GM23338 (cell line): Measurements from ENCODE around the gene MPPED2. TPM values are rescaled to one million over a fixed set of nuclear protein-coding genes. Genes with fewer than 3 reads are reported as not detected.

Source experiments
- ATAC-seq: fragments of 200-7000 bp; cut with Tn5 transposase; 3 replicates; pipeline ENCODE4 v1.9.1; 2020
- DNase-seq: peaks from one replicate; pipeline ENCODE4 v3.0.0-alpha.2; 2015; ENCODE audit warnings: low spot score
- H2AFZ ChIP-seq: fragments of 200-600 bp; sonication (generic); 2 replicates; pipeline ENCODE4 v1.8.0; 2016; ENCODE audit warnings: antibody characterized with exemption, mild to moderate bottlenecking, moderate library complexity
- H3F3A ChIP-seq: fragments of 200-600 bp; sonication (generic); replicated peaks from 2 replicates; pipeline ENCODE4 v1.8.0; 2017; ENCODE audit warnings: antibody characterized with exemption, mixed run types, low read depth
- H3K27ac ChIP-seq: fragments of 200-600 bp; sonication (generic); 2 replicates; pipeline ENCODE4 v1.6.1; 2016; ENCODE audit warnings: low read depth
- H3K27me3 ChIP-seq: fragments of 200-600 bp; sonication (generic); 2 replicates; pipeline ENCODE4 v1.8.0; 2016; ENCODE audit warnings: mild to moderate bottlenecking, mixed run types, moderate library complexity; ENCODE audit not compliant: insufficient read depth
- H3K36me3 ChIP-seq: fragments of 200-600 bp; sonication (generic); 2 replicates; pipeline ENCODE4 v1.8.0; 2016; ENCODE audit warnings: mild to moderate bottlenecking; ENCODE audit not compliant: insufficient read depth
- H3K4me1 ChIP-seq: fragments of 200-600 bp; sonication (generic); 2 replicates; pipeline ENCODE4 v1.8.0; 2016; ENCODE audit warnings: mild to moderate bottlenecking, moderate library complexity; ENCODE audit not compliant: insufficient read depth
- H3K4me2 ChIP-seq: fragments of 200-600 bp; sonication (generic); 2 replicates; pipeline ENCODE4 v1.7.1; 2017; ENCODE audit warnings: mixed run types
- H3K4me3 ChIP-seq: fragments of 200-600 bp; sonication (generic); 2 replicates; pipeline ENCODE4 v1.6.1; 2016; ENCODE audit warnings: mixed run types
- H3K79me2 ChIP-seq: fragments of 200-600 bp; sonication (generic); replicated peaks from 2 replicates; pipeline ENCODE4 v1.8.0; 2017; ENCODE audit warnings: mild to moderate bottlenecking; ENCODE audit not compliant: insufficient read depth
- H3K9me2 ChIP-seq: fragments of 200-600 bp; sonication (generic); 2 replicates; pipeline ENCODE4 v1.8.0; 2017; ENCODE audit not compliant: insufficient read depth
- H4K20me1 ChIP-seq: fragments of 200-600 bp; sonication (generic); replicated peaks from 2 replicates; pipeline ENCODE4 v1.8.0; 2017; ENCODE audit warnings: mild to moderate bottlenecking; ENCODE audit not compliant: insufficient read depth
- H3K27ac Mint-ChIP-seq: 2 replicates; pipeline ENCODE4 v1.8.0; 2020; ENCODE audit warnings: inconsistent platforms, mild to moderate bottlenecking, moderate library complexity, mixed read lengths
- H3K27me3 Mint-ChIP-seq: 3 replicates; pipeline ENCODE4 v1.8.0; 2022; ENCODE audit warnings: low read depth, mild to moderate bottlenecking, moderate library complexity, mixed read lengths, inconsistent platforms; ENCODE audit not compliant: insufficient read depth, poor library complexity
- H3K36me3 Mint-ChIP-seq: 3 replicates; pipeline ENCODE4 v1.8.0; 2021; ENCODE audit warnings: low read depth, mild to moderate bottlenecking, inconsistent platforms, moderate library complexity, mixed read lengths
- H3K4me1 Mint-ChIP-seq: 3 replicates; pipeline ENCODE4 v1.8.0; 2020; ENCODE audit warnings: mild to moderate bottlenecking, inconsistent platforms, mixed read lengths
- H3K4me3 Mint-ChIP-seq: 3 replicates; pipeline ENCODE4 v1.8.0; 2021; ENCODE audit warnings: moderate library complexity, mild to moderate bottlenecking, inconsistent platforms, mixed read lengths
- H3K9me3 Mint-ChIP-seq: 3 replicates; pipeline ENCODE4 v1.8.0; 2020; ENCODE audit warnings: moderate library complexity, mild to moderate bottlenecking, inconsistent platforms, mixed read lengths
- EZH2 ChIP-seq: fragments of 200-600 bp; sonication (generic); IDR thresholded peaks from one replicate; pipeline ENCODE4 v1.8.0; 2017; ENCODE audit warnings: antibody characterized with exemption, mild to moderate bottlenecking, low read depth; ENCODE audit not compliant: unreplicated experiment
- EZH2phosphoT487 ChIP-seq: fragments of 200-600 bp; sonication (generic); IDR thresholded peaks from one replicate; pipeline ENCODE4 v1.8.1; 2018; ENCODE audit warnings: antibody characterized with exemption; ENCODE audit not compliant: unreplicated experiment
- NANOG ChIP-seq: IDR thresholded peaks from 2 replicates; pipeline ENCODE4 v1.6.1; 2016; ENCODE audit warnings: antibody characterized with exemption, borderline replicate concordance
- POLR2AphosphoS5 ChIP-seq: IDR thresholded peaks from 2 replicates; pipeline ENCODE4 v1.6.1; 2016; ENCODE audit warnings: antibody characterized with exemption, low read depth
- ZNF114 ChIP-seq: fragments of 250-450 bp; sonication (Bioruptor Pico); IDR thresholded peaks from 2 replicates; pipeline ENCODE4 v1.5.0; 2020; ENCODE audit warnings: mild to moderate bottlenecking, moderate library complexity
- ZNF331 ChIP-seq: fragments of 250-450 bp; sonication (Bioruptor Pico); IDR thresholded peaks from 2 replicates; pipeline ENCODE4 v1.5.0; 2020; ENCODE audit warnings: low read depth, mild to moderate bottlenecking, moderate library complexity
- polyA plus RNA-seq: library from polyadenylated mRNA; unstranded; fragments of >200 nt; fragmentation: Nextera tagmentation; extraction: Ambion mirVana; gene quantifications from 2 replicates; pipeline ENCODE4 v1.2.1, GENCODE V29; 2016
- total RNA-seq: library from RNA; depleted of rRNA; stranded (reverse); fragments of >200 nt; shearing (Covaris generic); gene quantifications from 2 replicates; pipeline ENCODE4 v1.2.3, GENCODE V29; 2014
- TF ChIP-seq, protein P1 (sequence below): IDR thresholded peaks from one replicate; pipeline ENCODE4 v1.6.1; 2018; ENCODE audit warnings: antibody characterized with exemption; ENCODE audit not compliant: unreplicated experiment
- TF ChIP-seq, protein P2 (sequence below), 2 experiments: fragments of 200-600 bp in 1 of 2; sonication (generic) in 1 of 2; conservative IDR thresholded peaks; 2 replicates each; pipeline versions ENCODE4 v1.5.1 to v1.6.1; 2016 to 2017; ENCODE audit warnings: antibody characterized with exemption in 2 of 2, low read depth in 2 of 2, mild to moderate bottlenecking in 2 of 2, moderate library complexity in 1 of 2

MPPED2 gene
- total and polyA plus RNA-seq, 2 experiments from 2014 or later, result 4.4 to 6.8 TPM

DNA sequence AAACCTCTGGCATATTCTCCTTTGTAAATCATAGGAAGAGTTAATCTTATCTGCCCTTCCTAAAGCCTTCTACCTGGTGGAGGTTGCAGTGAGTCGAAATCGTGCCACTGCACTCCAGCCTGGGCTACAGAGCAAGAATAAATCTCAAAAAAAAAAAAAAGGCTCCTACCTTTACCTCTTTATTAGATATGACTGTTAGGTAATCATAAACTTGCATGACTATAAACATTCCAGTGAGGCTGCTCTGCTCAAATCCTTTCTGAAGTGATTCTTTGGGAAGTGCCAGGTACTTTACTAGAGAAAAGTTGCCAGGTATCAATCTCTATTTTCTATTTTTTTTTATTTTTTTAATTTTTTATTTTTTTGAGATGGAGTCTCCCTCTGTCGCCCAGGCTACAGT lies 59.6 kb downstream of the MPPED2 start:
- H3K4me1 ChIP-seq, result no peaks in the 10 kb centered on the region
- no peaks in the 10 kb centered on the region for H4K20me1 ChIP-seq
- H3K4me3 ChIP-seq, result no peak overlapping the region
- Mint-ChIP-seq H3K27ac (no peak overlapping the region), H3K4me3 (no peak overlapping the region), H3K9me3 (no peaks in the 10 kb centered on the region), H3K36me3 (no peaks in the 10 kb centered on the region), H3K4me1 (peaks cover 15% of the 10 kb centered on the region; the same call in 2 of the 3 replicates), H3K27me3 (no peaks in the 10 kb centered on the region)
- H3K79me2 ChIP-seq, result no peaks in the 10 kb centered on the region
- no peaks in the 10 kb centered on the region for H3F3A ChIP-seq
- H3K9me2 ChIP-seq, result no peaks in the 10 kb centered on the region
- no peak overlapping the region for H3K4me2 ChIP-seq
- DNase-seq, result no peak
- H3K36me3 ChIP-seq, result no peaks in the 10 kb centered on the region
- H2AFZ ChIP-seq, result no peak overlapping the region
- no peak for TF ChIP-seq ZNF114 (CRISPR knock-in tag)
- no peak for TF ChIP-seq NANOG
- no peak for ATAC-seq
- no peaks in the 10 kb centered on the region for H3K27me3 ChIP-seq
- no peak overlapping the region for H3K27ac ChIP-seq

DNA sequence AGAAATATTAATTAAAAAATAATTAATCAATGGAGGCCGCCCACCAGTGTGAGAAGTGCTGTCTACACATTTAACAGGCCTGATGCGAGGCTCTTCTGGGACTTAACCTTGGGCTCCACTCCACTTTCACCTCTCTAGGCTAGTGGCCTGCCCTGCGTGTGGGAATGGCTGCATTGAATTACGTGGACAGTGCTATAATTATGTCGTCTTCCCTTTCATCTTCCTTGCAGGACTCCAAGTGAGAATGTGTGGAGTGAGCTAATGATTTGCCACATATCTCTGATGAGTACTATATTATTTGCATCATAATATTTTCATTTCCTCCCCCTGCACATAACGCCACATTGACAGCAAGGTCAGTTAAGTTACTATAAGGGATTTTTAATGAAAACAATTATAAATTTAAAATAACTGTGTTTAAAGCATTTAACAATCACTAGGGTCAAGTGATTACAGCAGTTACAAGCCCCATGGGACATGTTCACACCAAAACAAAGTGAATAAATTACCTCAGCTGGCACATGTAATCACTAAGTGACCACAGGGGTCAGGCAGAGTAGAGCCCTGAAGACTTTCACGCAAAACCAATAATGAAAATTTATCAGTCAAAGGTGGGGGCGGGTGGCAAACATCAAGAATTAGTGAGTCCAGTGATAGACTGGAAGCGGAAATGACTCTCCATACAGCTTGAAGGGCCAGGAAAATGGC lies 63.5 kb downstream of the MPPED2 start:
- DNase-seq (no peak), ATAC-seq (no peak)
- no peaks in the 10 kb centered on the region for H4K20me1 ChIP-seq
- H3K27ac ChIP-seq, result no peak overlapping the region
- no peaks in the 10 kb centered on the region for H3K27me3 Mint-ChIP-seq
- H3K4me3 ChIP-seq, result no peak overlapping the region
- H3K4me2 ChIP-seq, result no peak overlapping the region
- H3K9me2 ChIP-seq, result no peaks in the 10 kb centered on the region
- no peak for TF ChIP-seq ZNF114 (CRISPR knock-in tag)
- no peak for TF ChIP-seq EZH2phosphoT487
- TF ChIP-seq EZH2, result no peak
- TF ChIP-seq, protein P1, sequence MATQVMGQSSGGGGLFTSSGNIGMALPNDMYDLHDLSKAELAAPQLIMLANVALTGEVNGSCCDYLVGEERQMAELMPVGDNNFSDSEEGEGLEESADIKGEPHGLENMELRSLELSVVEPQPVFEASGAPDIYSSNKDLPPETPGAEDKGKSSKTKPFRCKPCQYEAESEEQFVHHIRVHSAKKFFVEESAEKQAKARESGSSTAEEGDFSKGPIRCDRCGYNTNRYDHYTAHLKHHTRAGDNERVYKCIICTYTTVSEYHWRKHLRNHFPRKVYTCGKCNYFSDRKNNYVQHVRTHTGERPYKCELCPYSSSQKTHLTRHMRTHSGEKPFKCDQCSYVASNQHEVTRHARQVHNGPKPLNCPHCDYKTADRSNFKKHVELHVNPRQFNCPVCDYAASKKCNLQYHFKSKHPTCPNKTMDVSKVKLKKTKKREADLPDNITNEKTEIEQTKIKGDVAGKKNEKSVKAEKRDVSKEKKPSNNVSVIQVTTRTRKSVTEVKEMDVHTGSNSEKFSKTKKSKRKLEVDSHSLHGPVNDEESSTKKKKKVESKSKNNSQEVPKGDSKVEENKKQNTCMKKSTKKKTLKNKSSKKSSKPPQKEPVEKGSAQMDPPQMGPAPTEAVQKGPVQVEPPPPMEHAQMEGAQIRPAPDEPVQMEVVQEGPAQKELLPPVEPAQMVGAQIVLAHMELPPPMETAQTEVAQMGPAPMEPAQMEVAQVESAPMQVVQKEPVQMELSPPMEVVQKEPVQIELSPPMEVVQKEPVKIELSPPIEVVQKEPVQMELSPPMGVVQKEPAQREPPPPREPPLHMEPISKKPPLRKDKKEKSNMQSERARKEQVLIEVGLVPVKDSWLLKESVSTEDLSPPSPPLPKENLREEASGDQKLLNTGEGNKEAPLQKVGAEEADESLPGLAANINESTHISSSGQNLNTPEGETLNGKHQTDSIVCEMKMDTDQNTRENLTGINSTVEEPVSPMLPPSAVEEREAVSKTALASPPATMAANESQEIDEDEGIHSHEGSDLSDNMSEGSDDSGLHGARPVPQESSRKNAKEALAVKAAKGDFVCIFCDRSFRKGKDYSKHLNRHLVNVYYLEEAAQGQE, result no peak
- TF ChIP-seq POLR2AphosphoS5, result no peak
- TF ChIP-seq, protein P2, sequence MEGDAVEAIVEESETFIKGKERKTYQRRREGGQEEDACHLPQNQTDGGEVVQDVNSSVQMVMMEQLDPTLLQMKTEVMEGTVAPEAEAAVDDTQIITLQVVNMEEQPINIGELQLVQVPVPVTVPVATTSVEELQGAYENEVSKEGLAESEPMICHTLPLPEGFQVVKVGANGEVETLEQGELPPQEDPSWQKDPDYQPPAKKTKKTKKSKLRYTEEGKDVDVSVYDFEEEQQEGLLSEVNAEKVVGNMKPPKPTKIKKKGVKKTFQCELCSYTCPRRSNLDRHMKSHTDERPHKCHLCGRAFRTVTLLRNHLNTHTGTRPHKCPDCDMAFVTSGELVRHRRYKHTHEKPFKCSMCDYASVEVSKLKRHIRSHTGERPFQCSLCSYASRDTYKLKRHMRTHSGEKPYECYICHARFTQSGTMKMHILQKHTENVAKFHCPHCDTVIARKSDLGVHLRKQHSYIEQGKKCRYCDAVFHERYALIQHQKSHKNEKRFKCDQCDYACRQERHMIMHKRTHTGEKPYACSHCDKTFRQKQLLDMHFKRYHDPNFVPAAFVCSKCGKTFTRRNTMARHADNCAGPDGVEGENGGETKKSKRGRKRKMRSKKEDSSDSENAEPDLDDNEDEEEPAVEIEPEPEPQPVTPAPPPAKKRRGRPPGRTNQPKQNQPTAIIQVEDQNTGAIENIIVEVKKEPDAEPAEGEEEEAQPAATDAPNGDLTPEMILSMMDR (conservative IDR thresholded peaks at IDR 0.05; ENCODE audit: low read depth in 2 of 2), result no peak
- no peak for TF ChIP-seq ZNF331 (CRISPR knock-in tag)
- no peaks in the 10 kb centered on the region for H3K36me3 Mint-ChIP-seq
- H3K36me3 ChIP-seq, result no peaks in the 10 kb centered on the region
- H3K4me1 Mint-ChIP-seq, result peaks cover 15% of the 10 kb centered on the region; the same call in 2 of the 3 replicates
- H3K4me3 Mint-ChIP-seq, result no peak overlapping the region
- no peaks in the 10 kb centered on the region for H3K9me3 Mint-ChIP-seq
- no peaks in the 10 kb centered on the region for H3K27me3 ChIP-seq
- no peak overlapping the region; the same call in 1 of the 2 replicates for H3K27ac Mint-ChIP-seq
- H3K4me1 ChIP-seq, result no peaks in the 10 kb centered on the region
- H3K79me2 ChIP-seq, result no peaks in the 10 kb centered on the region
- no peak overlapping the region for H2AFZ ChIP-seq
- no peaks in the 10 kb centered on the region for H3F3A ChIP-seq
